NK-92 (cell line): ENCODE data around the gene RNF144B.

ENCODE experiments used
- DNase-seq: peaks from one replicate; lab custom pipeline; 2025; ENCODE audit not compliant: unreplicated experiment; lab: John Stamatoyannopoulos, UW

RNF144B gene

GRCh38 chr6:18507561-18507960 is 120.4 kb downstream of the RNF144B start:
- DNase-seq = no peak

- no peak for DNase-seq
These were observed 122.9 kb downstream of the RNF144B start for GRCh38 chr6:18509871-18510643.

- no peak for DNase-seq
These were observed 123.5 kb downstream of the RNF144B start for GRCh38 chr6:18510644-18511033.

GRCh38 chr6:18511211-18511610 is 124.1 kb downstream of the RNF144B start:
- DNase-seq = no peak

- no peak for DNase-seq
These were observed 126.2 kb downstream of the RNF144B start for GRCh38 chr6:18513253-18513798.

- no peak for DNase-seq
These were observed 127.0 kb downstream of the RNF144B start for GRCh38 chr6:18514180-18514579.

GRCh38 chr6:18515767-18516166 is 128.6 kb downstream of the RNF144B start:
- no peak for DNase-seq
